HG02763 (cell line): Measurements from ENCODE around the gene HTRA1.

Experiments used
- ATAC-seq: cut with Tn5 transposase; IDR thresholded peaks from one replicate; pipeline ENCODE4 v1.9.1; 2021; ENCODE audit warnings: mild to moderate bottlenecking, moderate library complexity; ENCODE audit not compliant: unreplicated experiment

HTRA1 gene

DNA sequence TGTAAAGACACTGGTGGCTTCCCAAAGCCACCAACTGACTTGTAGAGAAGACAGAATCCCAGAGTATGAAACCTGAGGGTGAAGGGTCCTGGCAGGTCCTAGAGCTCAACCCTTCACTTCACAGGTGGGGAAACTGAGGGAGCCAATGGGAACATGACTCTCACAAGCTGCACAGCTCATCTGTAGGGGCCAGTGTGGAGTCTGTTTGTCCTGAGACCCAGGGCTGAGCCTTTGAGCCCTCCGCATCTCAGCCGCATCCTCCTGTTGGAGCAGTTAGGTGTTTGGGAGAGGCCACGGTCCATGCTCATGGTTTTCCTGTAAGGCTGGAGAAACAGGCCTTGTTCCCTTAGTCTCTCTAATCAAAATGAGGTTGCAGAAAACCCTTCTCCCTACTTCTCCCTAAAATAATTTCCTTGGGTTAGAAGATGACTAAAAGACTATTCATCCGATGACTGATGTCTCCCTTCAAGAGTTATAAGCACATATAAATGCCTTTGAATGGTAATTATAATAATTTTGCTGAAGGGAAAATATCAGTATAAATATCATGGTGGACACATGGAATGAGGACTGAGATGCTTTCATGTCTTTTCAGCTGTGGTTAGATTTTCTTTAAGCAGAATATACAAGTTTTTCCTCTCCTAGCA is 10.3 kb downstream of the HTRA1 start:
- no peak for ATAC-seq

DNA sequence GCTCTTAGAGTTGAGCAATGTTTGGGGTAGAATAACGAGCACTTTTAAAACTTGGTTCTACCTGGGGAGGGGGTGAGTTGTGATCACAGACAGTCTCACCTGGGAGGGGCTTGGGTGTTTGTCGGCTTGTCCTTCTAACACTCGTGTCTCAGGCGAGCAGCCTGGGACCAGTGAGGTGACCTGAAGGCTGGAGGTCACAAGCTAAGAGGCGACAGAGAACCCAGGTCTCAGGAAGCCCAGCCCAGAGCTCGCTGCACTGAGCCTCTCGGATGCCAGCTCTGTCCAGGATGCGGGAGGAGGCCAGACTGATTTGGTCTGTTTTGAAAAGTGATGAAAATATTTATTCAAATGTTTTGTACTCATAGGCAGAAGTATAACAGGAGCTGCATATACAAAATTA is 11.8 kb downstream of the HTRA1 start:
- ATAC-seq = no peak

DNA sequence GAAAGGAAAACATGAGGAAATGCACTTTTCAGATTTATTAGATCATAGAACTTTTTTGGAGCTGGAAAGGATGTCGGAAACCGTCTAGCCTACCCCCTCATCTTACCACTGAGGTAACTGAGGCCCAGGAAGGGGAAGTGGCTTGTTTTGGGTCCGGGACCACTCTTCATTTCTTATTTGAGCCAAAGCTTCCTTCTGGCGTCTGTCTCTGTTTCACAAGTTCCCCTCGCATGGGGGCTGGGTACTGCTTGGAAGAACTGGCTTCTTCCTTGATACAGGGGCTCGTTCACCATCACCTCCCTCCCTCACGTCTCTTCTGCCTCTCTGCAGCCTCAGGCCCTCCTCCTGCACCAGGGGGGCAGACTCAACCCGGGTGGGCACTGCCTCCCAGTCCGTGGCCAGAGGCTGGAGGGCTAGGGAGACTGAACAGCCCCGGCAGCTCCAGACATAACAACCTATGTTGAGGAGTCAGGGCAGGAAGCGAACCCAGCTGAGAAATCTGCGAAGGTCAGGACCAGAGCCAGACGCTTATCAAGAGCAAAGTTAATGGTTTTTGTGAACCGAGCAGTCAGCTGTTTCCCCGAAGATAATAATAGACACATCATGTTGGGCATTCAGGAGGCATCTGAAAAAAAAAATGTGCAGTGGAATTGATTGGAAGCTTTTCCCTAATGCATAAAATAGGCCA is 12.9 kb downstream of the HTRA1 start:
- no peak for ATAC-seq

DNA sequence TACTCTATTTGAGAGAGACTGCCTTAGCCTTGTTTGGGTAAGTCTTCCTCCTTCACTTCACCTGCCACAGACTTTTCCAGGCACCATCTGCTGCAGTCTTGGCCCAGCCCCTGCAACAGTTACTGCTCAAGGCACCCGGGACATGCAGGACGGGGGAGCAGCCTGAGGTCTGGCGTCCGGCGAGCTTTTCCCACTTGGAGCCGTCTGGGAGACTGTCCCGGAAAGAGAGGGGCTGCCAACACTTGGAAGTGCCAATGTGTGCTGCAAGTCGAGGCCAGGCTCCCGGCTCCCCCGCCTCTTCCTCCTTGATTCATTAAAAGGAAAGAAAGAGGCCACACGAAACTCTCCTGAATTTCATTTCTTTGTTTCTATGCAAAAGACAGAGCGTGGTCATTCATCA is 13.7 kb downstream of the HTRA1 start:
- no peak for ATAC-seq

DNA sequence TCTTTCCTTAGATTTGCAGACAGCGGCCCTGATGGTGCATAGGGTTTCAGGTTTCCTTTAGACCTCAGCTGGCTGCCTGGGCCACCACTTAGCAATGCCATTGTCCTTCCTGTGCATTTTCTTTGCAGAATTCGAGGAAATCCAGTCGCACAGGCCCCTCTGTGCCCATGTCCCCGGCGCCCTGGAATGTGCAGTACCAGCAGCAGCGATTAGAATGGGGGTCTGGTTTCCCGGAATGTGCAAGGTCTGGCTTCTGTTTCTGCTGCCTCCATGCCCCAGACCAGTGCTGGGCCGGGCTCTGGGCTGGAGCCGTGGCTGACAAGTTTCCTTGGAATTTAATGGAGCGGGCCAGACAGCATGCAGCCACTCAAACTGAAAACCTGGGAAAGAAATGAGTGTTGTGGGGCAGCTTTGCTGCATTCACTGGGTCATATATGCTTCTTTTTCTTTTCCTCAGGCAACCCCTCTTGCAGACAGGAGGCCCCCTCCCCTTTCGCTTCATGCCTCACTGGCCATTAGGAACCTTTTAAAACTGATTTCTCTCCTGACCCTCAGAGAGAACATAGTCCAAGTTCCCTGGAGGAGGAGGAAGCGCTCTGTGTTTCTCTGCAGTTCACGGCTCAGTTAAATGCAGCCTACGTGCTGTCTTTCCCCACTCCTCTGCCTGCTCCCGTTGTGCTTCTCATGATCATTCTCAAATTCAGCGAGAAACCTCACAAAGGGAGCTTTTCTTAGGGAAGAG is 14.4 kb downstream of the HTRA1 start:
- ATAC-seq = no peak

DNA sequence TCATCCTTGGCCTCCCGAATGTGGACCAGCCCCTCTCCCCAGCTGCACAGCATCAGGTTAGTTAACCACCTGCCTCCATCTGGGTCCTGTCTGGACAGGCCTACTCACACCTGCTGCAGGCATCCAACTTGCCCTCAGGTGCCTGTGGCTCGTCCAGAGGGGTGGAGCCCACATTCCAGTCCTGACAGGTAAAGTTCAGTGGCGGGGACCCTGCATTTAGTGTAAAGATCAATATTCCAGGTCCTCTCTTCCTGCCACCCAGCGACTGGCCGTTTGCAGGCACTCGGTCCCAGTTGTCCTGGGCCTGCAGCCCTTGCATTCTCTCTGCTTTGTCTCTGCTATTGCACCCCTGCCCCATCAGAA is 15.0 kb downstream of the HTRA1 start:
- no peak for ATAC-seq

DNA sequence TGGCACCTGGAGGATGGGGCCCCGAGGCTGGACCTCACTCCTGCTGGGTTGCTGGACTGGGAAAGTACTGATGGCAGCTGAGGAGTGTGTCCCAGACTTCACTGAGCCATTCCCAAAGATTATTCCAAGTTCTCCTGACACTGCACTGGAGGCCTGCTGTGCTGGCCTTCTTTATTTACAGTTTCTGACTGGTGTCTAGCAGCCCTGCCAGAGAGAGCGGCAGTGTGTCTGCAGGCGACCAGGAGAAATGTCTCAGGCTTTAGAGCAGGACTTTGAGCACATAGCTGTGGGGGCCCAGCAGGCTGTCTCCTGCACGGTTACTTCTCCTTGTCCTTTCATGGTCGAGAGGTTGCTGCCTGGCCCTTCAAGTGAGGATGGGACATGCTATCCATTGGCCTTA is 16.1 kb downstream of the HTRA1 start:
- ATAC-seq = no peak

DNA sequence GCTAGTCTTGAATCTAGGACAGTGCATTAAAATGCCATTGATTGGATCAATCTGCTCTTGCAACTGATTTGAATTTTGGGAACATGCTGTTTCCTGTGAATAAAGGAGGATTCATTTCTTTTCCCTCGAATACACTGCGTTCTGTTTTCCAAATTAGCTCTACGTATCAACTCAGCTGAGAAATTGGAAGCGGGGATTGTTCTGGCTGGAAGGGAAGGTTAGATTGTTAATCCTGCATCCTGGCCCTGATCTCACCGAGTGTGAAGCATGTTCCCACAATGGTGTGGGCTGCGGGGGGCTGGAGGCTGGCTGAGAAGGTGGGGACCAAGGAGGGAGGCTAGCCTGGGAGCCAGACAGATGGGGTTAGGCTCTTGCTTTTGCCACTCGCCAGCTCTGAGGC is 17.6 kb downstream of the HTRA1 start:
- ATAC-seq = no peak

DNA sequence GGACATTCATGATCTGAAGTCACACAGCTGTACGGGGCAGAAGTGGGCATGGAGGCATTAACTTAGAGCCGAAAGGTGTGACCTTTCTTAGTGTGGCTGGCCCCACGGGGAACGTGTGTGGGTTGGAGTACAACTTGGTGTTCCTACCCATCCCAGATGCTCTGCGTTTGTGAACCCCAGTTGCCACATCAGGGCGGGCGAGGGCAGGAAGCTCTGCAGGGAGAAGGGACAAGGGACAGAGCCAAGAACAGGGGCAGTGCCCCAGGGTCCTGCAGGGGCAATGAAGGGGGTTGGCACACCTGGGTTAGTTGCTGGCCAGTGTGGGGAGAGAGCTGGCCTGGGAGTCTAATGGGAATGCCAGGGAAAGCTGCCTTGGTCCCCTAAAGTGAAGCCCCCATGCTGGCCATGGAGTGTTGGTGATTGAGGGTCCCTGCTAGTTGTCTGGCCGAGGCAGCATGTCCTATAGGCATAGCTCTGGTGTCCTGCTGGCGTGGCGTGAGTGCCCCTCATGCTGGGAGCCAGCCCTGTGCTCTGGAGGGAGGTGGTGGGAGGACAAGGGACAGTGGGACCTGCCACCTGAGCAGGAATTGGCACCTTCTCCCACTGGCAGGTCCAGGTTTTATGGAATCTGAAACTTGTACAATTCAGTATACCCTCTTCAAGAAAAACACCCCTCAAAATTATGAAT is 18.9 kb downstream of the HTRA1 start:
- no peak for ATAC-seq

DNA sequence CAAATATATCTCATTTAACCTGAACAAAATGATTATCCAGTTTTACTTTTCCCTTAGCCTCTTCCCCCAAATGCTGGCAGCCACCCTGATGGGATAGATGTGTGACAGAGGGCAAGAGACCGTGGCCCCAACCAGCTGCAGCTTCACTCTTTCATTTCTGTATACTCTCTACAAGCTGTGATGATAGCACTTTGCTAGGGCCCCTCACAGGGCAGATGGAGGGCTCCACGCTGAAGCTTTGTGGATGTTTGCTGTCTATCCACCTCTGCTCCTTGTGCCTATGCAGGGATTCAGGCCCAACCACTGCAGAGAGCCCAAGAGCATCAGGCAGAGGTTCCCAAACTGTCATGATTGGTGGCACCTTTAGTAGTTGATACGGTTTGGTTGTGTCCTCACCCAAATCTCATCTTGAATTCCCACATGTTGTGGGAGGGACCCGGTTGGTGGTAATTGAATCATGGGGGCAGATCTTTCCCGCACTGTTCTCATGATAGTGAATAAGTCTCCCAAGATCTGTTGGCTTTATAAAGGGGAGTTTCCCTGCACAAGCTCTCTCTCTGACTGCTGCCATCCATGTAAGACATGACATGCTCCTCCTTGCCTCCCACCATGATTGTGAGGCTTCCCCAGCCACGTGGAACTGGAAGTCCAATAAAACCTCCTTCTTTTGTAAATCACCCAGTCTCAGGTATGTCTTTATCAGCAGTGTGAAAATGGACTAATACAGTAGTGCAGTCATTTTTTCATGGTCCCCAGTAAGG is 20.1 kb downstream of the HTRA1 start:
- ATAC-seq = no peak

DNA sequence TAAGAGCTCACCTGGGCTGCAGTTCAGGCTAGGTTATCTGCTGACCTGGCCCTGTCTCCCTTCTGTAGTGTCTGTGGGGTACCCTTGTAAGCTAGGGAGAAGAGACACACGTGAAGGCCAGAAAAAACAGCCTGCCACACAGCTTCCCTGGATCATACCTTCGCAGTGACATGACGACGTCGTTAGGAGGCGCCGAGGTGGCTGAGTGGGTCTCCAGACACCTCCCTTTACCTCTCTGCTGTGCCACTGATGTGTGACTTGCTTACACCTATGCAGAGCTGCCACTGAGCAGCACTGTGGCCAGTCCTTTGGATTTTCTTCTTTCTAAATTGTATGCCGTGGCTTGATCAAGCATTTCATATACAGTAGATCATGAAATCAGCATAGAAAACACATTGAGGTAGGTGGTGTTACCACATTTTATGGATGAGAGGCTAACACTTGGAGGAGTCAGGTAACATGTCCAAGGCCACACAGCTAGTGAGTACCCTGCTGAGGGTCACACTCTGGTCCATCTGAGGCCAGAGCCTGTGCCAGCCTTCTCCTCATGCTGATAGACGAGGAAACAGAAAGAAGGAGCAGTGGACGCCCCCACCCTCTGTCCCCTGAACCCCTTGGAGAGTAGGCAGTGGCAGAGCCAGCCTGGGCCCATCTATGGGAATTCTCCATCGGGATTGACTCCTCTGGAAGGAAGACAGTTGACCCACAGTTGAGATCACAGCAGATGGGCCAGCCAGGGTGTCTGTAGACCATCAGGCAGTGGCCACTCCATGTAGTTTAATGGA is 23.1 kb downstream of the HTRA1 start:
- ATAC-seq = no peak

DNA sequence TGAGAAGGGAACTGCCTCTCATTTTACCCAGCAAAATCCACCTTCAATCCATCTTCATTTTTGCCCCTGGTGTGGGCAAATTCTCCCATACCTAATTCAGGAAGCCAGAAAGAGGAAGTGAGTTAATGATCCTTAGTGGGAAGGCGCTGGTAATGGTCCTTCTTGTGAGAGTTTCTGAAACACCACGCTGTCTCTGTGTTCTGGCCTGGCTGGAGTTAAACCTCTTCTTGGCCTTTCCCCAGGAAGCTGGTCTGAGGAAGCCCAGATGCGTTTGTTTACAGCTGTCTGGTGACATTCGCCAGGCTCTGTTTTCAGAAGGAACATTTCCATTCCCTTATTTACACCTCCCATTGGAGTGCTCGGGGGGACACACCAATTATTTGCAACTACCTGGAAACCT is 24.3 kb downstream of the HTRA1 start:
- ATAC-seq = no peak

DNA sequence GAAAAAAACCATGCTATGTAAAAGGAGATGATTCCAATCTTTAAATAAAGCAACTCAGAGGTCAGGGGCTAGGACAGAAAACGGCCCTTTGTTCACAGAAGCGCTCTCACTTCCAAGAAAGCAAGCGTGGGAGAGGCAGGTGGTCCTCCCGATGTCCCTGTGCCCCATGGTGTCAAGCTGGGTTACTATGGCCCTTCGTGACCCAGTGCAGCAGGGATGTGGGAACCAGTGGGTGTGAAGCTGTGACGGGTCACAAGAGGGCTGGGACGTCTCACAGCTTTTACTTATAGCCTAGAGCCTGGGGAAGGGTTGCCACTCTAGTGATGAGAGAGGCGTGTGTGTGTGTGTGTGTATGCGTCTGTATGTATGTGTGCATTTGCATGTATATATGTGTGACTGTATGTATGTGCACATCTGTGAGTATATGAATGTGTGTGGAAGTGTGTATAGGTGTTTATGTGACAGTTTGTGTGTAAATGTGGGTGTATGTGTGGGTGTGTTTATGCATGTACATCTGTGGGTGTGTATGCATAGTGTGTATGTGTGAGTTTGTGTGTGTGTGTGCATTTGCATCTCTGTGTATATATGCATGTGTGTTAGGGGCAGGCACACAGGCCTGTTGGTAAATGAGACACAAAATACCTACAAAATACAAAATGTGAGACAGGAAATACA is 25.2 kb downstream of the HTRA1 start:
- no peak for ATAC-seq

DNA sequence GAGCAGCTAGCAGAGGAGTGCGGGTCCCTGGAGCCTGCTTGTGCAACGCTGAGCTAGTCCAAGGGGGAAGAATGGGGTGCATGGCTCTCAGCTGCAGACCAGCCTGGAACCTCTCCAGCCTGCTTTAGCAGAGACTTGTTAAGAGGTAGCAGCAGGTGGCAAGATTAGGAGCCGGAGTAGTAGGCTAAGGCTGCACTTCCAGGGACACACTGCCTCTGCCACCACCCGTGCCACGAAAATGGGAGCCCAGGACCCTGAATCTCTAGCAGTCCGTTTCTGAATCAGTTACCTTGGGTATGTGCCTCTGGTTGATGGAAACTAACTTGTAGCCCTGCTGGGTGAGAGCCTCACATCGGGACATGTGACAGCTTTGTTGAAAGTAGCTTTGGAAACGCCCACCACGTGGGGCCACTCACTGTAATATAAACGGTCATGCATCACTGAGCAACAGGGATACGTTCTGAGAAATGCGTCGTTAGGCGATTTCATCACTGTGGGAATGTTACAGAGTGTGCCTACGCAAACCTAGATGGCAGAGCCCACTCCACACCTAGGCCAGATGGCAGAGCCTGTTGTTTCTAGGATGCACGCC is 25.9 kb downstream of the HTRA1 start:
- no peak for ATAC-seq

DNA sequence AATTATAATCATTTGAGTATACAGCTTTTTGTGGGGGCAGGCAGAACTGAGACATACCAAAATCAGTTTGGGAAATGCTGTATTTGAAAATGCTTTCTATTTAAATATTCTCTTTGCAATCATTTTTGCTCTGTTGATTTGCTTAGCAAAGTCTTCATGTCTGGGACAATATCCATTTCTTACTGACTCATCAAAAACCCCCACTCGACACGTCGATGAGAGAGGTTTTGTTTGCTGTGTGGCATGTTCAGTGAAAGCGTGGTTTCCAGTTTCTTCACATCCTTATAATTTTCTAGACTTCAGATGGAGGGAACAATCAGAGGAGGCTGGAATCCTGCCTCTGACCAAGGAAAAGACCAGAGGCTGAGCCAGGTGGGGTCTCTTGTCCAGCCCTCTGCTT is 28.9 kb downstream of the HTRA1 start:
- no peak for ATAC-seq

DNA sequence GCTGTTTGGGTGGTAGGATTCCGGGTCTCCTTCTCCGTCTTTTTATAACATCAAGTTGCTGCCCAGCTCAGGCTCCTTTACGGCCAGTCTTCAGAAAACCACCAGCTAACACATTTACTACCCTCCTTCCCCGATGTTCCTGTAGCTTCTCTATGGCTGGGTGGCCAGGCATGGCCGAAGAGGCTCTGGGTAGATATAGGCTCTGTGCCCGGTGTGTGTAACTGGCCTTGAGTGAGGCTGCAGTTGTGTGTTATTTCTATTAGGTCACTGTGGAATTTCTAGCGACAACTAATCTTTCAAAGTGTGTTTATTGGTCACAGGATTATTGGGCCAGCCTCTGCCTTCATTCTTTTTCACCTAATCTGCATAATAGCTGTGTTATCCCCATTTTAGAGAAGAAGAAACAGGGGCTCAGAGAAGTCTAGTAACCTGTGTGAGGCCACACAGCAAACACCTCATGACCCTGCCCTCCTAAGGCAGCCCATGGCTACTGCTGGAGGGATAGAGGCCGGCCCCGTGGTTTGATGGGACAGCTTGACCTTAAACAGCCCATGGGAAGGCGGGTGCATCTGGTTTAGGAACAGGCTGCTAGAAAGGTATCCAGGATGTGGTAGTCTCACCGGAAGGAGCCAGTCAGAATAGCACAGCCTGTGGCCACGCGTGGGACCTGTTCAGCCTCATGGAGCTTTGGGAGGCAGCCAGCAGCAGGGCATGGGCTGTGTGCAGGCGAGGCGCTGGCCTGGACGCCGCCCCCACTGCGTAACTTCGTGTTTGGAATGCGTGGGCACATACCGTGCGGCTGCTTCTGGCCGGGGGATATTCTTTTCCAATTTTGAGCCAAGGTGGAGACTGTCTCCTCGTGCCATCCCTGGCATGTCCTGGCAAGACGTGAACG is 29.7 kb downstream of the HTRA1 start:
- ATAC-seq = no peak

DNA sequence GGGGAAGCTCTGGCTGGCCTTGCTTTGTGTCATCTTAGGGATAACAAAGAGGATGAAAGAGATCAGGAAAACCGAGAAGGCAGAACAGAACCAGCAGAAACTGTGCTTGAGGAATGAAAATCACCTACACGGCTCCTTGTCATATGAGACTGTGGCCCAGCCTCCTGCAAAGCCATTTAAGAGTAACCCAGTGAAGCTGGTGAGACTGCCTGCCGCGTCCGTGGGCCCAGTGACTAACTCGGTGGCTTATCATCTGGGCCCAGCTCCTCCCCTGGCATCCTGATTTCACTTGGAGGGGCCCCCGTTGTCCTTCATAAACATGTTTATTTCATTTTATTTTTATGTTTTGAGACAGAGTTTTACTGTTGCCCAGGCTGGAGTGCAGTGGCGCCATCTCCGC is 30.7 kb downstream of the HTRA1 start:
- no peak for ATAC-seq

DNA sequence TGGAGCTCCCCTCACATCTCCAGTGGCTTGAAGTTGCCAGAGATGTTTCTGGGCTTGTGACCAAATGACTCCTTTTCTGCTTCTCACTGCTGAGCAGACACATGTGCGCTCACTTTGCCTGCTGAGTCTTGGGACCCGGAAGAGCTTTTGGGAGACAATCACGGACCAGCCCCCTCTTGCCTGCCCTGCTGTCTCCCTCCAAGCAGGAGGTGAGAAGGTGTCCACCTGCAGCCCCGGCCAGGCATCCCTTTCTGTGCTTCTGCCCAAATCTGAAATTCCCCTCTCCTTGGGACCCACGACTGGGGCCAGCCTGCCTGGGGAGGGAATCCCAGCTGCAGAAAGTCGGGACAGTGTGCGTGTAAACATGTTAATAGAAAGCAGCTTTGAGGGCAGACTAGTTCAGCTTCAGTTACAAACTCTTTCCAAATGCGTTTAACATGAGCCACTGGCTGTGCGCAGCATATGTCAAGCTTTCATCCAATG is 31.7 kb downstream of the HTRA1 start:
- ATAC-seq = no peak
